Measurements from ENCODE around the gene MAGI2. TPM values are rescaled to one million over a fixed set of nuclear protein-coding genes. Genes with fewer than 3 reads are reported as not detected.

MAGI2 gene
- total and polyA plus RNA-seq, 2 donors from 2014 or later: 4.4 to 9.0 TPM

GRCh38 chr7:78444267-78444666, 1009.2 kb downstream of the MAGI2 start:
- Histone ChIP-seq H3K36me3 (ENCODE audit: control insufficient read depth in 2 of 3, insufficient read depth in 3 of 3, low read length in 3 of 3) (no peaks in the 10 kb centered on the region), H3K27me3 (ENCODE audit: control insufficient read depth, insufficient read depth, low read length) (no peaks in the 10 kb centered on the region), H3K27ac (ENCODE audit: low read depth in 2 of 2, low read length in 2 of 2) (no peak overlapping the region), H3K4me3 (ENCODE audit: low read length in 3 of 3) (no peak overlapping the region), H3K9ac (ENCODE audit: low read length in 3 of 3) (no peak overlapping the region), H3K9me3 (ENCODE audit: control insufficient read depth in 2 of 3, insufficient read depth in 1 of 3, low read length in 3 of 3) (no peaks in the 10 kb centered on the region), H3K4me1 (ENCODE audit: control insufficient read depth in 2 of 3, insufficient read depth in 2 of 3, low read depth in 1 of 3, low read length in 3 of 3) (no peaks in the 10 kb centered on the region)
- intact Hi-C loops (cut with DNase I): no loop called here
- TF ChIP-seq, protein P1, sequence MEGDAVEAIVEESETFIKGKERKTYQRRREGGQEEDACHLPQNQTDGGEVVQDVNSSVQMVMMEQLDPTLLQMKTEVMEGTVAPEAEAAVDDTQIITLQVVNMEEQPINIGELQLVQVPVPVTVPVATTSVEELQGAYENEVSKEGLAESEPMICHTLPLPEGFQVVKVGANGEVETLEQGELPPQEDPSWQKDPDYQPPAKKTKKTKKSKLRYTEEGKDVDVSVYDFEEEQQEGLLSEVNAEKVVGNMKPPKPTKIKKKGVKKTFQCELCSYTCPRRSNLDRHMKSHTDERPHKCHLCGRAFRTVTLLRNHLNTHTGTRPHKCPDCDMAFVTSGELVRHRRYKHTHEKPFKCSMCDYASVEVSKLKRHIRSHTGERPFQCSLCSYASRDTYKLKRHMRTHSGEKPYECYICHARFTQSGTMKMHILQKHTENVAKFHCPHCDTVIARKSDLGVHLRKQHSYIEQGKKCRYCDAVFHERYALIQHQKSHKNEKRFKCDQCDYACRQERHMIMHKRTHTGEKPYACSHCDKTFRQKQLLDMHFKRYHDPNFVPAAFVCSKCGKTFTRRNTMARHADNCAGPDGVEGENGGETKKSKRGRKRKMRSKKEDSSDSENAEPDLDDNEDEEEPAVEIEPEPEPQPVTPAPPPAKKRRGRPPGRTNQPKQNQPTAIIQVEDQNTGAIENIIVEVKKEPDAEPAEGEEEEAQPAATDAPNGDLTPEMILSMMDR (IDR thresholded peaks at IDR 0.05; ENCODE audit: borderline replicate concordance, extremely low read depth, insufficient read depth): no peak
- DNase-seq (no peak), FAIRE-seq (no peak)

DNA sequence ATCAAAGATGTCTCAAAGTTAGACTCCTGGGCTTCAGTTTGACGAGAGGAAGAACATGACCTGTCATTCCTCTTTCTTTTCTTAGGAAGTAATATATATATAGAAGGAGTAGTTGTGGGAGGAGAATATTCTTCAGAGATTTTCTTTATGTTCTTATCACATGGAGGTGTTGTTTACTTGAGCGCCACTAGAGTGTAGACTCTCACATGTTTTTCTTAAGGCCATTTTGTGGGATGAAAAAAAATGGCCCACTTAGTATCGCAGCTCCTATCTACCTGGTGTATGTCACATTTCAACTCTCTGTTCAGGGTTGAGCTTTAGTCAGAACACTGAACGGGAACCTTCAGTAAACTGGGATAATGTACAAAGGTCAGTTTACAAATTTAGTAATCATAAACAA, 1009.7 kb downstream of the MAGI2 start:
- H3K4me3 ChIP-seq (ENCODE audit: low read length in 3 of 3): no peak overlapping the region
- TF ChIP-seq, protein P1 (IDR thresholded peaks at IDR 0.05; ENCODE audit: borderline replicate concordance, extremely low read depth, insufficient read depth): no peak
- no peaks in the 10 kb centered on the region for H3K9me3 ChIP-seq (ENCODE audit: control insufficient read depth in 2 of 3, insufficient read depth in 1 of 3, low read length in 3 of 3)
- intact Hi-C loops (cut with DNase I): no loop called here
- H3K9ac ChIP-seq (ENCODE audit: low read length in 3 of 3): no peak overlapping the region
- no peak overlapping the region for H3K27ac ChIP-seq (ENCODE audit: low read depth in 2 of 2, low read length in 2 of 2)
- no peaks in the 10 kb centered on the region for H3K36me3 ChIP-seq (ENCODE audit: control insufficient read depth in 2 of 3, insufficient read depth in 3 of 3, low read length in 3 of 3)
- DNase-seq (no peak), FAIRE-seq (no peak)
- H3K27me3 ChIP-seq (ENCODE audit: control insufficient read depth, insufficient read depth, low read length): no peaks in the 10 kb centered on the region
- H3K4me1 ChIP-seq (ENCODE audit: control insufficient read depth in 2 of 3, insufficient read depth in 2 of 3, low read depth in 1 of 3, low read length in 3 of 3): no peaks in the 10 kb centered on the region

GRCh38 chr7:78441737-78442136, 1011.7 kb downstream of the MAGI2 start:
- FAIRE-seq: no peak
- TF ChIP-seq, protein P1 (IDR thresholded peaks at IDR 0.05; ENCODE audit: borderline replicate concordance, extremely low read depth, insufficient read depth): no peak

DNA sequence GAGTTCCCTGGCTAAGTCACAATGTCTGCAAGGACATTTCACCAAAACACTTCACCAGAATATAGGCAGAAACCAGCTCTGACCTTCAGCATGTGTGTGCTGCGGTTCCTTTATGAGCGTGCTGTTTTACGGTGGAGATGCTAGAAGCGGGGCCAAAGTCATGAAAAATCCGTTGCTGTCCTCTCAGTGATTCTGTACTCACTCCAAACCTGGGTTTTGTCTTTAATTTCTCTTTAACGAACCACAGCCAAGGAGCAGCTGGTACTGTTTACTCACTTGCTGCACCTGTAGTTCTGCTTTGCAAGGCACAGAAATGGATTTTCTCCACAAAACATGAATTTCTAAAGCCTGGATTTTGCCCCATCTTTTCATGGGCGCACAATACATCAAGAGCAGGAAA, 1015.0 kb downstream of the MAGI2 start:
- DNase-seq: no peak
- H3K4me1 ChIP-seq (ENCODE audit: control insufficient read depth in 2 of 3, insufficient read depth in 2 of 3, low read depth in 1 of 3, low read length in 3 of 3): peaks cover 0 to 6% (median 0%) of the 10 kb centered on the region in 3 donors
- no peak for FAIRE-seq

More at GRCh38 chr7:78441737-78442136, 1011.7 kb downstream of the MAGI2 start:
- Histone ChIP-seq H3K4me1 (ENCODE audit: control insufficient read depth in 2 of 3, insufficient read depth in 2 of 3, low read depth in 1 of 3, low read length in 3 of 3) (no peaks in the 10 kb centered on the region), H3K27ac (ENCODE audit: low read depth in 2 of 2, low read length in 2 of 2) (no peak overlapping the region), H3K27me3 (ENCODE audit: control insufficient read depth, insufficient read depth, low read length) (no peaks in the 10 kb centered on the region), H3K4me3 (ENCODE audit: low read length in 3 of 3) (no peak overlapping the region), H3K9me3 (ENCODE audit: control insufficient read depth in 2 of 3, insufficient read depth in 1 of 3, low read length in 3 of 3) (no peaks in the 10 kb centered on the region), H3K36me3 (ENCODE audit: control insufficient read depth in 2 of 3, insufficient read depth in 3 of 3, low read length in 3 of 3) (no peaks in the 10 kb centered on the region), H3K9ac (ENCODE audit: low read length in 3 of 3) (no peak overlapping the region)
- DNase-seq: no peak
- intact Hi-C loops (cut with DNase I): no loop called here

More for the DNA sequence above, 1015.0 kb downstream of the MAGI2 start:
- no peak overlapping the region for H3K9ac ChIP-seq (ENCODE audit: low read length in 3 of 3)
- H3K4me3 ChIP-seq (ENCODE audit: low read length in 3 of 3): no peak overlapping the region
- H3K27ac ChIP-seq (ENCODE audit: low read depth in 2 of 2, low read length in 2 of 2): no peak overlapping the region
- no peaks in the 10 kb centered on the region for H3K9me3 ChIP-seq (ENCODE audit: control insufficient read depth in 2 of 3, insufficient read depth in 1 of 3, low read length in 3 of 3)
- TF ChIP-seq, protein P1 (IDR thresholded peaks at IDR 0.05; ENCODE audit: borderline replicate concordance, extremely low read depth, insufficient read depth): no peak
- H3K27me3 ChIP-seq (ENCODE audit: control insufficient read depth, insufficient read depth, low read length): no peaks in the 10 kb centered on the region
- H3K36me3 ChIP-seq (ENCODE audit: control insufficient read depth in 2 of 3, insufficient read depth in 3 of 3, low read length in 3 of 3): no peaks in the 10 kb centered on the region
- intact Hi-C loops (cut with DNase I): no loop called here
